GM10266 (cell line): ENCODE results near the gene EDN1.
A peak's percentile ranks its signal among the peaks of the same experiment; 100 is the strongest.

Source experiments
- DNase-seq: peaks from one replicate; pipeline ENCODE4 v3.0.0; 2012; ENCODE audit errors: extremely low spot score
- TF ChIP-seq, protein P1 (sequence below): IDR thresholded peaks from 2 replicates; pipeline ENCODE4 v1.5.1; 2012; ENCODE audit warnings: mild to moderate bottlenecking, low read depth; ENCODE audit not compliant: control insufficient read depth, insufficient read depth; ENCODE audit errors: missing control alignments

The EDN1 gene

DNA sequence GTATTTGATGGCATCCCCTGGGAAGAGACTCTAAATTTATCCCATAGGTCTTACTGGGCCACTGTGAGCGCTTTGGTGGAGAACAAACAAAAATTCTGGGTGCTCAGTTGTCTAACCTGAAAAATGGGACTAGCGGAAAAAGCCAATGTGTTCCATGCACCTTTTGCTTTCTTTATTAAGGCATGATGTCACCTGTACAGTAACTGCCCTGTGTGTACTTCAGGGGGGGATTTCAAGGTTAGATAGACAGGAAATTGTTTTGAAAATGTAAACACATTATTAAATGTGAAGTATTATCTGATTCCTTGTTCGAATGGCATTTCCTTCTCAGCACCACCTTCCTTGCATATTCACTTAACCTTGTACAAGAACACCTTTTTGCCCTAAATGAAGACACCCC, 1.2 kb upstream of the EDN1 start:
- TF ChIP-seq, protein P1, sequence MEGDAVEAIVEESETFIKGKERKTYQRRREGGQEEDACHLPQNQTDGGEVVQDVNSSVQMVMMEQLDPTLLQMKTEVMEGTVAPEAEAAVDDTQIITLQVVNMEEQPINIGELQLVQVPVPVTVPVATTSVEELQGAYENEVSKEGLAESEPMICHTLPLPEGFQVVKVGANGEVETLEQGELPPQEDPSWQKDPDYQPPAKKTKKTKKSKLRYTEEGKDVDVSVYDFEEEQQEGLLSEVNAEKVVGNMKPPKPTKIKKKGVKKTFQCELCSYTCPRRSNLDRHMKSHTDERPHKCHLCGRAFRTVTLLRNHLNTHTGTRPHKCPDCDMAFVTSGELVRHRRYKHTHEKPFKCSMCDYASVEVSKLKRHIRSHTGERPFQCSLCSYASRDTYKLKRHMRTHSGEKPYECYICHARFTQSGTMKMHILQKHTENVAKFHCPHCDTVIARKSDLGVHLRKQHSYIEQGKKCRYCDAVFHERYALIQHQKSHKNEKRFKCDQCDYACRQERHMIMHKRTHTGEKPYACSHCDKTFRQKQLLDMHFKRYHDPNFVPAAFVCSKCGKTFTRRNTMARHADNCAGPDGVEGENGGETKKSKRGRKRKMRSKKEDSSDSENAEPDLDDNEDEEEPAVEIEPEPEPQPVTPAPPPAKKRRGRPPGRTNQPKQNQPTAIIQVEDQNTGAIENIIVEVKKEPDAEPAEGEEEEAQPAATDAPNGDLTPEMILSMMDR = no peak
- no peak for DNase-seq

DNA sequence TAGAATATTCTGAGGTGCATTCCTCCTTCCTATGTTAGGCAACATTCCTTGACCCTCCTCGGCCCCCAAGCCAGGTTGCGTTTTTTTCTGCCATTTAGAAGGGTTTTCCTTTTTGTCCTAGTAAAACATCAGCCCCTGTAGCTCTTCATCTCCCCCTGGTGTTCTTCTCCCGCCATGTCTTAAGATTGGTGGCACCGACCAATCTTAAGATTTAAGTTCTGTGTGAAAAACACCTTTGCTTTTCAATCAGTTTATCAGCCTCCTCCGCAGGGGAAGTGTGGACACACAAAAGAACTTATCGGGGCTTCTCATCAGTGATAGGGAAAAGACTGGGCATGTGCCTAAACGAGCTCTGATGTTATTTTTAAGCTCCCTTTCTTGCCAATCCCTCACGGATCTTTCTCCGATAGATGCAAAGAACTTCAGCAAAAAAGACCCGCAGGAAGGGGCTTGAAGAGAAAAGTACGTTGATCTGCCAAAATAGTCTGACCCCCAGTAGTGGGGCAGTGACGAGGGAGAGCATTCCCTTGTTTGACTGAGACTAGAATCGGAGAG, 719 bp upstream of the EDN1 start:
- TF ChIP-seq, protein P1 = peak; percentile 86
- DNase-seq = peak; percentile 78

DNA sequence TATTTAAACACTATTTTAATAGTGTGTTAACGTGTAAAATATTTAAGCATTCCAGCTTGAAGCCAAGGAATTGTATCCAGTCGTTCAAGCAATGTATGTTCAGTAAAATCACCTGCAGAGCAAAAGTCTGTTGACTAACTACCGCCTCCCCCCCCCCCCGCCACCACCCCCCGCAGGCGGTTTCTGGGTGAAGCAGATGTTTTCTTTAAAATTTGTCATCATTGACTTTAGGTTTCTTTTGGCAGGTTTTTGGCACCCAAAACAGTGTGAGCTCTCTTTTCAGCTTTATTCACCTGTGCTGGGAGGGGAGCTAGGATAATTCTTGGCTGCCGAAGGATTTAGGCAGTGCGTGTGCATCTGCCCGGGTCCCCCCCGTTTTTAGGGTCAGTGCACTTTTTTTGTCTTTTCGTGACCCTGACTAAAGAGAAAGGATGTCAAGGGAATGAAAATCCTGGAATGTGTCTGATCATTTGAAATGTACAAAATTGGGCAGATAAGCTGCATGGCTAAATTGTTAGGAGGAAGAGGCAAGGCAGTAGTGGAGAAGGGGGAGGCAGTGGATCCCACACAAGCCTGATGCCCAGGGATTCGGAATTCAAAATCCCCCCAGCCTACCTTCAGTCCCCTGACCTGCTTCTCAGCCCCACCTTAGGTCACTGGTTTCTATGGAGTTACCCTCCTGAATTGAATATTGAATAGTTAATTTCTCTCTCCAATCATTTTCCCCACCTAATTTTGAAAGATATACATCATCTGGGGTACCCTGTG, 1.1 kb downstream of the EDN1 start:
- DNase-seq = no peak
- TF ChIP-seq, protein P1 = no peak

GRCh38 chr6:12291839-12292604, 1.9 kb downstream of the EDN1 start:
- TF ChIP-seq, protein P1 = peak; percentile 35
- DNase-seq = no peak

GRCh38 chr6:12293235-12293930, 3.2 kb downstream of the EDN1 start:
- TF ChIP-seq, protein P1 = no peak
- no peak for DNase-seq

GRCh38 chr6:12293931-12294807, 4.0 kb downstream of the EDN1 start:
- DNase-seq = no peak
- TF ChIP-seq, protein P1 = no peak
